Measurements from ENCODE around the gene BCL2.

The BCL2 gene

GRCh38 chr18:63258749-63259566 is 60.6 kb downstream of the BCL2 start:
- Histone ChIP-seq H3K4me1 (no peaks in the 10 kb centered on the region), H3K36me3 (no peaks in the 10 kb centered on the region)
- TF ChIP-seq, protein P1, sequence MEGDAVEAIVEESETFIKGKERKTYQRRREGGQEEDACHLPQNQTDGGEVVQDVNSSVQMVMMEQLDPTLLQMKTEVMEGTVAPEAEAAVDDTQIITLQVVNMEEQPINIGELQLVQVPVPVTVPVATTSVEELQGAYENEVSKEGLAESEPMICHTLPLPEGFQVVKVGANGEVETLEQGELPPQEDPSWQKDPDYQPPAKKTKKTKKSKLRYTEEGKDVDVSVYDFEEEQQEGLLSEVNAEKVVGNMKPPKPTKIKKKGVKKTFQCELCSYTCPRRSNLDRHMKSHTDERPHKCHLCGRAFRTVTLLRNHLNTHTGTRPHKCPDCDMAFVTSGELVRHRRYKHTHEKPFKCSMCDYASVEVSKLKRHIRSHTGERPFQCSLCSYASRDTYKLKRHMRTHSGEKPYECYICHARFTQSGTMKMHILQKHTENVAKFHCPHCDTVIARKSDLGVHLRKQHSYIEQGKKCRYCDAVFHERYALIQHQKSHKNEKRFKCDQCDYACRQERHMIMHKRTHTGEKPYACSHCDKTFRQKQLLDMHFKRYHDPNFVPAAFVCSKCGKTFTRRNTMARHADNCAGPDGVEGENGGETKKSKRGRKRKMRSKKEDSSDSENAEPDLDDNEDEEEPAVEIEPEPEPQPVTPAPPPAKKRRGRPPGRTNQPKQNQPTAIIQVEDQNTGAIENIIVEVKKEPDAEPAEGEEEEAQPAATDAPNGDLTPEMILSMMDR (IDR thresholded peaks at IDR 0.05; ENCODE audit: low read depth, low read length) = no peak

GRCh38 chr18:63257453-63257852 is 62.1 kb downstream of the BCL2 start:
- no peaks in the 10 kb centered on the region for H3K9me3 ChIP-seq
- no peaks in the 10 kb centered on the region for H3K36me3 ChIP-seq
- no peak overlapping the region for H3K4me3 ChIP-seq (ENCODE audit: low read depth, low read length)
- no peaks in the 10 kb centered on the region for H3K27me3 ChIP-seq
- H3K4me1 ChIP-seq = no peaks in the 10 kb centered on the region
- no peak for DNase-seq
- TF ChIP-seq, protein P1 (IDR thresholded peaks at IDR 0.05; ENCODE audit: low read depth, low read length) = no peak

More at GRCh38 chr18:63258749-63259566, 60.6 kb downstream of the BCL2 start:
- Histone ChIP-seq H3K9me3 (no peaks in the 10 kb centered on the region), H3K4me3 (ENCODE audit: low read depth, low read length) (no peak overlapping the region), H3K27me3 (no peaks in the 10 kb centered on the region)
- no peak for DNase-seq

DNA sequence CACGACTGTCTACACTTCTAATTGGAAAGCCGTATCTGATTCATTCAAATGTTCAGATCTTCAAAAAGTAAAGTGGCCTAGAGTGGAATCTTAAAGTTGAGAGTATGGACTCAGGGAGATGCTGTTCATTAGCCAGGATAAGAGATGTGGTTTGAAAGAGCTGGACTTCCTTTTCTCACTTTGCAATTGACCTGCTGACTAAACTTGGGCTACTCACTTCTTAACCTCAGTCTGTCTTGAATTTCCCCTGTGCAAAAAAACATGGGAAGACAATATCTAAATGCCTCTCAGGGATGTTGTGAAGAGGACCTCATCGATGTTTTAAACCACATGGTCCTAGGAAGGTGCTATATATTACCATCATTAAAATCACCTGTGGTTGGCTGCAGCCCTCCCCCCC is 64.1 kb downstream of the BCL2 start:
- Histone ChIP-seq H3K4me3 (ENCODE audit: low read depth, low read length) (no peak overlapping the region), H3K4me1 (no peaks in the 10 kb centered on the region), H3K9me3 (no peaks in the 10 kb centered on the region), H3K36me3 (no peaks in the 10 kb centered on the region), H3K27me3 (no peaks in the 10 kb centered on the region)
- DNase-seq = no peak
- TF ChIP-seq, protein P1 (IDR thresholded peaks at IDR 0.05; ENCODE audit: low read depth, low read length) = no peak

DNA sequence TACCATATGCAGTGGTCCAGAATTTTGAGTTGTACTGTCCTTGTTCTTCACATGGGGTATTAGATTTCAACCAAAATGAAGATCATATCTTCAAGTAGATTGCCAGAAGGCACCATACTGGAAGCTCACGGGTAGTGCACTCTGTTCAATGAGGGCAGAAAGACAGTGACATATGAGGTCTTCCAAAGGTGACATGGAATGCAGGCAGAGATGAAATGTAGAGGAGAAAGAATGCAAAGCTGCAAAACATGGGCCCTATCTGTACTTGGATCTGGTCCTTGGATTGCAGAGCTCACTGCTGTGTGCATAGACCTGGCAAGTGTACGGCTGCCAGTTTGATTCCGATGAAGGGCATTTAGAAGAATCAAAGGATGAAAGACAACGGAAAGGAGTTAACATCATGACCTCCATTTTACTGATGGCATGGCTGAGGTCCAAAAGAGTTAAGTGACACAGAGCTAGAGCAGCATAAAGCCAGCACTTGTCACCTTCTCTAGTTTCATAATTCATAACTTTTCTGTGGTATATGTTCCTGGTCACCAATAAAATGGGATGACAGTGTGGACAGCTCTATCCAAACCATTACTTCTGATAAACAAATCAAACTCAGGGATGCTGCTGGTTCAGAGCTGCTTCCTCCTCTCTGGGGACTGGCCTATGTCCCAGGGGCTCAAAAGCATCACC is 64.7 kb downstream of the BCL2 start:
- Histone ChIP-seq H3K36me3 (no peaks in the 10 kb centered on the region), H3K4me3 (ENCODE audit: low read depth, low read length) (no peak overlapping the region), H3K27me3 (no peaks in the 10 kb centered on the region), H3K4me1 (no peaks in the 10 kb centered on the region), H3K9me3 (no peaks in the 10 kb centered on the region)
- no peak for DNase-seq
- TF ChIP-seq, protein P1 (IDR thresholded peaks at IDR 0.05; ENCODE audit: low read depth, low read length) = no peak

DNA sequence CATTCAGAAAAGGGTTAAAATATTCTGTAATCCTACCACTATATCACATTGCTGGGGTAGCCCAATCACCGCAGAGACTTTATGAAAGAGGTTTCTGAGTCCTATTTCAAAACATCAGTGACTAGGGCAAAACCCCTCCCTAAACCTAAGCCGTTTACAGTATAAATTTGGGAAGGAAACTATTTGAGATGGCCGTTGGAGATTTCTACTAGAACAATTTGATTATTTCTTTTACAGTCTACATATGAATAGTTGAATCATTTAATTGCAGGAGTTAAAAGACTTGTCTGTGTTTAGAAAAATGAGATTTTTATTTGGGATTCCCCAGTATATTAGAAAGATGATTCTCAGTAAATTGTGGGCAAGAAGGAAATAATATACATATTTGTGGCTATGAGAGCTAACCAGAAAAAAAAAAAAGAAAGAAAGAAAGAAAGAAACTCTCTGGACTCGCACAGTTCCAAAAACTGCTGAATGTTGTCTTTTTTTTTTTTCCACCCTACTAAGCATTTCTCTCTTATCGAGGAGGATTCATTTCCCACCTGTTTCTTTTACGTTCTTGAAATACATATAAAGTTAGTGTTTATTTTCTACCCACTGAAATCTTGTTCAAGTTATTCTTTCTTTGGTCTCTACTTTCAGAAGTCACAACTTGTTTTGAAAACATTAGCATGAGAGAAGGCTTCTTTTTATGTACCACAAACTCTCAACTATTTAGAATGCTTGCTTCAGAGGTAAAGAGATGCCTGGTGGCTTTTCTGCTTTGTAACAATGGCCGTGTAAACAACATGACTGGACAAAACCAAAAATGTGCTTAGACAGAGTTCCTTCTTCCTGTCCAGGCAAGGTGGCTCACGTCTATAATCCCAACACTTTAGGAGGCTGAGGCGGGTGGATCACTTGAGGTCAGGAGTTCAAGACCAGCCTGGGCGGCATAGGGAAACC is 65.9 kb downstream of the BCL2 start:
- H3K36me3 ChIP-seq = no peaks in the 10 kb centered on the region
- no peaks in the 10 kb centered on the region for H3K27me3 ChIP-seq
- TF ChIP-seq, protein P1 (IDR thresholded peaks at IDR 0.05; ENCODE audit: low read depth, low read length) = no peak
- H3K4me3 ChIP-seq (ENCODE audit: low read depth, low read length) = no peak overlapping the region
- no peaks in the 10 kb centered on the region for H3K4me1 ChIP-seq
- DNase-seq = no peak
- no peaks in the 10 kb centered on the region for H3K9me3 ChIP-seq

All from BE2C (cell line).